Suprapubic skin (tissue), 4 donors: ENCODE results near the gene IL11. TPM values are rescaled to one million over a fixed set of nuclear protein-coding genes. Genes with fewer than 3 reads are reported as not detected.

ENCODE experiments used
- DNase-seq, 2 donors: peaks; one replicate each; pipeline ENCODE4 v3.0.0-alpha.2; 2019; ENCODE audit warnings: low spot score in 2 of 2
- H3K27ac ChIP-seq: fragments of 200-600 bp; sonication (generic); one replicate; pipeline ENCODE4 v1.5.1; 2019
- H3K27me3 ChIP-seq: fragments of 200-600 bp; sonication (generic); one replicate; pipeline ENCODE4 v1.5.1; 2019
- H3K36me3 ChIP-seq: fragments of 200-600 bp; sonication (generic); one replicate; pipeline ENCODE4 v1.5.1; 2019
- H3K4me1 ChIP-seq: fragments of 200-600 bp; sonication (generic); one replicate; pipeline ENCODE4 v1.5.1; 2019
- H3K4me3 ChIP-seq: fragments of 200-600 bp; sonication (generic); one replicate; pipeline ENCODE4 v1.5.1; 2019; ENCODE audit warnings: mild to moderate bottlenecking
- H3K9me3 ChIP-seq: fragments of 200-600 bp; sonication (generic); one replicate; pipeline ENCODE4 v1.5.1; 2019
- EP300 ChIP-seq: sonication (generic); formaldehyde crosslinking; IDR thresholded peaks from one replicate; pipeline ENCODE4 v1.6.1; 2017; ENCODE audit warnings: antibody characterized with exemption
- POLR2A ChIP-seq, 2 donors: fragments of 450-650 bp; IDR thresholded peaks; one replicate each; pipeline ENCODE4 v1.6.1; 2017; ENCODE audit warnings: antibody characterized with exemption in 2 of 2, mild to moderate bottlenecking in 2 of 2, moderate library complexity in 2 of 2
- POLR2AphosphoS5 ChIP-seq, 3 donors: sonication (generic); formaldehyde crosslinking; IDR thresholded peaks; one replicate each; pipeline ENCODE4 v1.6.1; 2017; ENCODE audit warnings: antibody characterized with exemption in 3 of 3
- WGBS: methylation state at CpG from one replicate; pipeline ENCODE4 v1.1.5; 2018; 5-methylcytosine and 5-hydroxymethylcytosine counted together
- total RNA-seq, 4 donors: library from RNA; depleted of rRNA; stranded (reverse); fragments of >200 nt; gene quantifications; one replicate each; pipeline ENCODE4 v1.1.0, GENCODE V29; 2016
- TF ChIP-seq, protein P1 (sequence below), 2 donors: fragments of 200-600 bp in 1 of 2; fragments of 450-650 bp in 1 of 2; sonication (generic) in 1 of 2; IDR thresholded peaks; one replicate each; pipeline ENCODE4 v1.5.1; 2016 to 2019; ENCODE audit warnings: antibody characterized with exemption in 2 of 2, mild to moderate bottlenecking in 1 of 2, moderate library complexity in 1 of 2

Gene IL11
- total RNA-seq, 4 donors from 2014 or later, result 0.97 to 1.7 (median 1.2) TPM

DNA sequence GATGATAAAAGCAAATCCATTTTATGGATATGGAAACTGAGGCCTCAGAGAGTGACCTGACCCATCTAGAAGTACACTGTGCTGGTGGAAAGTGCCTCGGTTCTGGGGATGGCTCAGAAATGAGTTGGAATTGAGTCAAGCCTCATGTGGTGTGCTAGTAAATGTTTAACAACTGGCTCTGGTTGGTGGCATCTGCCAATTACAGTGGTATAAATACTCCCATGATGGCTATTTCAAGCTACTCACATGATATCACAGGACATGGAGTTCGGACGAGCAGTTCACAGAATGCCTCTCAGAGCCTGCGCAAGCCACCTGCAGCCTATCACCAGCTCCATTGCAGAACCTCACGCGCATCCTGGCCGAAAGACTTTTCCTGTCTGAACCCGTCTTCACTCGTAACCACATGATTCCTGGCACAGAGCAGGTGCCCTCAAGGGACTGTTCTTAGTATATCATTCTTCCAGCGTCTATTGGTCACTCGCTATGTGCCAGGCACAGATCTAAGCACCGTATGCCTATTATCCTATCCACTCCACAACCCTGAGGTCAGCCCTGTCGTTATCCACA lies 54.2 kb downstream of the IL11 start:
- TF ChIP-seq POLR2AphosphoS5 (IDR thresholded peaks at IDR 0.05) (no peak), POLR2A (IDR thresholded peaks at IDR 0.05) (no peak), EP300 (no peak)
- TF ChIP-seq, protein P1, sequence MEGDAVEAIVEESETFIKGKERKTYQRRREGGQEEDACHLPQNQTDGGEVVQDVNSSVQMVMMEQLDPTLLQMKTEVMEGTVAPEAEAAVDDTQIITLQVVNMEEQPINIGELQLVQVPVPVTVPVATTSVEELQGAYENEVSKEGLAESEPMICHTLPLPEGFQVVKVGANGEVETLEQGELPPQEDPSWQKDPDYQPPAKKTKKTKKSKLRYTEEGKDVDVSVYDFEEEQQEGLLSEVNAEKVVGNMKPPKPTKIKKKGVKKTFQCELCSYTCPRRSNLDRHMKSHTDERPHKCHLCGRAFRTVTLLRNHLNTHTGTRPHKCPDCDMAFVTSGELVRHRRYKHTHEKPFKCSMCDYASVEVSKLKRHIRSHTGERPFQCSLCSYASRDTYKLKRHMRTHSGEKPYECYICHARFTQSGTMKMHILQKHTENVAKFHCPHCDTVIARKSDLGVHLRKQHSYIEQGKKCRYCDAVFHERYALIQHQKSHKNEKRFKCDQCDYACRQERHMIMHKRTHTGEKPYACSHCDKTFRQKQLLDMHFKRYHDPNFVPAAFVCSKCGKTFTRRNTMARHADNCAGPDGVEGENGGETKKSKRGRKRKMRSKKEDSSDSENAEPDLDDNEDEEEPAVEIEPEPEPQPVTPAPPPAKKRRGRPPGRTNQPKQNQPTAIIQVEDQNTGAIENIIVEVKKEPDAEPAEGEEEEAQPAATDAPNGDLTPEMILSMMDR (IDR thresholded peaks at IDR 0.05), result no peak
- Histone ChIP-seq H3K36me3 (no peaks in the 10 kb centered on the region), H3K27ac (no peak overlapping the region), H3K27me3 (peaks cover 12% of the 10 kb centered on the region), H3K4me1 (no peaks in the 10 kb centered on the region), H3K4me3 (no peak overlapping the region), H3K9me3 (no peaks in the 10 kb centered on the region)
- WGBS, result 65% methylated on average over 13 of the region's 13 CpGs
- DNase-seq, result no peak

DNA sequence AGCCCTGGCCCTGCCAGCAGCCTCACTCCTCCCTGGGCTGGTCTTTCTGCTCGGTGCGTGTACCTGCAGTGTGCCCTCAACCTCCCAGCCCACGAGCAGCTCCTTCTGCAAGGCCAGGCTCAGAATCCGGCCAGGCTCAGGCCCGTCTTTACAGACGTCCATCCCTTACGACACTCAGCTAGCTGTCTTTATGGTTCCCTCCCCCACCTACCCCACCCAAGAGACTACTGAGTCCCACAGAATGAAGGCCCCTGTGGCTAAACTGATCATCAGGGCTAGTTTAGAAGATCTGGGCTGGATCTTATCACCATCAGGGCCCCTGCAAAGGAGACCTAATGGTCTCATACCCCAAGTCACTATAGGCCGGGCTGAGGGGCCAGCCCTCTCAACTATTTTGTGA lies 55.9 kb downstream of the IL11 start:
- WGBS, result 88% methylated on average over 5 of the region's 8 CpGs
- no peak for DNase-seq
- Histone ChIP-seq H3K4me3 (no peak overlapping the region), H3K9me3 (no peaks in the 10 kb centered on the region), H3K27me3 (no peaks in the 10 kb centered on the region), H3K36me3 (no peaks in the 10 kb centered on the region), H3K27ac (no peak overlapping the region), H3K4me1 (no peaks in the 10 kb centered on the region)
- TF ChIP-seq POLR2A (IDR thresholded peaks at IDR 0.05) (no peak), POLR2AphosphoS5 (IDR thresholded peaks at IDR 0.05) (no peak), EP300 (no peak)
- TF ChIP-seq, protein P1 (IDR thresholded peaks at IDR 0.05), result no peak

Other genes with a start within 250 kb of the IL11 start
- 10 to 100 TPM; 13.6 to 46.7 (median 19.6) TPM for gene TNNT1, start 221.3 kb downstream of the IL11 start, total RNA-seq
- gene TNNI3, start 212.7 kb downstream of the IL11 start, total RNA-seq, result 1 to 10 TPM; 1.7 to 4.7 (median 3.2) TPM
- gene DNAAF3, start 203.8 kb downstream of the IL11 start, total RNA-seq, result 10 to 100 TPM in 1 of 4 donors, 1 to 10 TPM in 1, under 1 TPM in 2; 0.48 to 10.6 (median 3.1) TPM
- gene SYT5, start 190.2 kb downstream of the IL11 start, total RNA-seq, result 1 to 10 TPM in 3 of 4 donors, not detected in 1; 1.1 to 7.8 (median 6.8) TPM
- gene PTPRH, start 161.0 kb downstream of the IL11 start, total RNA-seq, result 1 to 10 TPM in 2 of 4 donors, under 1 TPM in 1, not detected in 1; 0.34 to 1.4 (median 1.1) TPM
- gene TMEM86B, start 141.7 kb downstream of the IL11 start, total RNA-seq, result 1 to 10 TPM; 2.0 to 9.4 (median 4.2) TPM
- gene PPP6R1, start 111.4 kb downstream of the IL11 start, total RNA-seq, result 10 to 100 TPM; 49.0 to 56.2 (median 51.3) TPM
- gene HSPBP1, start 90.4 kb downstream of the IL11 start, total RNA-seq, result 10 to 100 TPM; 17.9 to 46.7 (median 36.7) TPM
- 1 to 10 TPM in 3 of 4 donors, under 1 TPM in 1; 0.68 to 2.3 (median 1.6) TPM for gene BRSK1, start 86.5 kb downstream of the IL11 start, total RNA-seq
- gene TMEM150B, start 45.1 kb downstream of the IL11 start, total RNA-seq, result not detected
- 10 to 100 TPM; 17.3 to 61.8 (median 39.1) TPM for gene KMT5C, start 30.6 kb downstream of the IL11 start, total RNA-seq
- 1 to 10 TPM in 3 of 4 donors, under 1 TPM in 1; 0.47 to 1.9 (median 1.3) TPM for gene COX6B2, start 15.7 kb downstream of the IL11 start, total RNA-seq
- not detected for gene GARIN5B, start 7.2 kb downstream of the IL11 start, total RNA-seq
- not detected for gene TMEM190, start 6.4 kb upstream of the IL11 start, total RNA-seq
- gene TMEM238, start 13.8 kb upstream of the IL11 start, total RNA-seq, result 10 to 100 TPM in 3 of 4 donors, 1 to 10 TPM in 1; 6.3 to 37.1 (median 29.3) TPM
- gene RPL28, start 15.5 kb upstream of the IL11 start, total RNA-seq, result 100 to 1,000 TPM; 605 to 767 (median 714) TPM
- gene UBE2S, start 37.3 kb upstream of the IL11 start, total RNA-seq, result 10 to 100 TPM in 2 of 4 donors, 1 to 10 TPM in 2; 7.4 to 17.0 (median 12.2) TPM
- under 1 TPM in 2 of 4 donors, not detected in 2; 0.08 to 0.26 TPM for gene SHISA7, start 72.8 kb upstream of the IL11 start, total RNA-seq
- 10 to 100 TPM; 44.7 to 97.2 (median 87.5) TPM for gene ISOC2, start 91.2 kb upstream of the IL11 start, total RNA-seq
- not detected for gene C19orf85, start 94.3 kb upstream of the IL11 start, total RNA-seq
- 10 to 100 TPM; 17.3 to 22.9 (median 19.8) TPM for gene ZNF628, start 106.2 kb upstream of the IL11 start, total RNA-seq
- 1 to 10 TPM; 2.4 to 4.8 (median 4.0) TPM for gene NAT14, start 114.7 kb upstream of the IL11 start, total RNA-seq
- gene SSC5D, start 118.0 kb upstream of the IL11 start, total RNA-seq, result 1 to 10 TPM in 2 of 4 donors, under 1 TPM in 2; 0.57 to 2.1 (median 1.0) TPM
- gene SBK2, start 166.7 kb upstream of the IL11 start, total RNA-seq, result not detected
- gene SBK3, start 175.1 kb upstream of the IL11 start, total RNA-seq, result not detected
- gene ZNF579, start 210.4 kb upstream of the IL11 start, total RNA-seq, result 1 to 10 TPM; 1.8 to 3.1 (median 2.8) TPM
- gene FIZ1, start 229.1 kb upstream of the IL11 start, total RNA-seq, result 1 to 10 TPM; 7.6 to 9.2 (median 8.5) TPM
- 10 to 100 TPM; 29.4 to 49.9 (median 47.0) TPM for gene ZNF524, start 229.8 kb upstream of the IL11 start, total RNA-seq
- gene ZNF865, start 235.2 kb upstream of the IL11 start, total RNA-seq, result 10 to 100 TPM in 2 of 4 donors, 1 to 10 TPM in 2; 7.6 to 14.2 (median 9.9) TPM